NCI-H510A treated with DMSO at 0.1 percent for 48 hours (cell line): ENCODE results near the gene SMARCE1.
"Not testable (repeated sequence)": the region's sequence is repeated elsewhere in the genome, so short reads cannot be mapped to it uniquely, and the experiment has no call there.

Experiments used
- DNase-seq: peaks from one replicate; lab custom pipeline; 2025; lab: John Stamatoyannopoulos, UW

Gene SMARCE1

DNA sequence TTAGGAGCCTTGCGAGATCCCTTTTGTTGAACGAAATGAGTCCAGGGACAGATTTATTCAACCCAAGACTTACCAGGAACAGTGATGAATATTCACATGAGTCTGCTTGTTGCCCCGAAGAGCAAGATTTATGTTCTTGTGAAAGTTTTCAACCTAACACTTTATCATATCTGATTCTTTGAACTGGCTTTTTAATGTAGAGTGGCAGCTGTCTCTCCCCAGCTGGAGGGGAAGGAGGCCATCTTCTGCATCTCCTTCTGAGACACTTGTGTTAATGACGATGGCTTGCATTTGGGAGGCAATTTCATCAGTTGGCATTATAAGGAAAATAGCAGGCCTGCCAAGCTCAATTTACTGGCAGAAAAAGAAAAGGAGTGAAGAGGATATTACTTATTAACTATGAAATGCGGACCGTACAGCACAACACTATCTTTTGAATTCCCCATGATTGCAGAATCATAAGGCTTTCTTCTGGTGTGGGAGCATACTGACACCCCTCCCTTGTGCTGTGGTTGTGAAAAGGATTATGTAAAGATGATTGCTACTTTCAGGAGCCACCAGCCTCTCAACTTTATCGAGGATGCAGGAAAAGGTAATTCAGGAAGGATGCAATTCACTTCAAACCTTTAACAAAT is 35.7 kb downstream of the SMARCE1 start:
- no peak for DNase-seq

DNA sequence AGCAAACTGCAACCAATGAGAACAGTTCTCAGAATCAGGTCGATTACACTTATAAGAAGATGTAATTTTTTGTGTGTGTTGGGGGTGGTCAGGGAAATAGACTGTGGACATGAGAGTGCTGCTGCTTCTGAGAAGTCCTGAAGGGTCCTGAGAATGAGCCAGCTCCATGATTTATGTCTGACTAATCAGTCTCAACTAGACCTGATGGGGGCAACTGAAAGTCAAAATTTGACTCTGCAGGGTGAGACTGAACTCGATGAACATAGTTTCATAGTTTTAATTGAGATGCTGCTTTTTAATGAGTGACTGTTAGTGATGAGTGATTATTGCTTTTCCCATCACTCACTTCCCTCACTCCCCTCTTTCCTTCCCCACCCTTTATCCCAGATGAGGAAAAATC is 37.3 kb downstream of the SMARCE1 start:
- DNase-seq = no peak

DNA sequence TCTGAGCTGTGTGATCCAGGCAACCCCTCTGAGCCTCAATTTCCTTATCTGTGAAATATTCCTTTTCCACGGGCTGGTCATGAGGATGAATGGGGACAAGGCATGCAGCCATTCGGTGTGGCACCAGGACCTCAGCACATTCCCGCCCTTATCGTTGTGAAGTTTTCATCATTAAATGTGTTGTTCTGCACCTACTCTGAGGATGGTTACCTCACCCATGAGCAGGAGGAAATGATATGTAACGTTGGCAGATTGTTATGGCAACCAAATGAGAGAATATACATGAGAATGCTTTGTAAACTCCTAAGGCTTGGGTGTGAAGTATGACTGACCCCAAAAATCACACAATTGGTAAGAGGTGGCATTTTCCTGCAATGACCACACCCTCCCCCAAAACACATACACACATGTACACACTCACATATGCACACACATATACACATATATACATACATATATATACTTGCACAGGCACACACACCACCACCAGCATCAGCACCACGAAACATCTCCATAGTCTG is 39.5 kb downstream of the SMARCE1 start:
- DNase-seq = no peak

DNA sequence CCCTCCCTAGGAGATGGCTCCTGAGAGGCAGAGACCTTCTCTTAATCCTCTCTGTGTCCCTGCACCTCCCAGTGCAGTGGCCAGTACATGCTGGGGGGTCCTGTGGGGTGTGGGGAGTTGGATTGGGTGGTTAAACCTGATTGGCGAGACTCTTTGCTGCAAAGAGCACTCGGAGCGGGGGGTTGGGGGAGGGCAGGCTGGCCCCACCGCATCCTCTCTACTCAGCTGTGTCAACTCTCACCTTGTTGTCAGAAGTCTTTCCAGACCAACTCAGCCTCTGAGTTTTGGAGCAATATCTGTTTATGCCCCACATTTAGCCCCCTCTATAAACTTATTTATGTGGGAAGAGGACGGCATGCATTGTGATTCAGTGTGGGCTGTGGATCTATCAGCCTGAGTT is 40.0 kb downstream of the SMARCE1 start:
- no peak for DNase-seq

DNA sequence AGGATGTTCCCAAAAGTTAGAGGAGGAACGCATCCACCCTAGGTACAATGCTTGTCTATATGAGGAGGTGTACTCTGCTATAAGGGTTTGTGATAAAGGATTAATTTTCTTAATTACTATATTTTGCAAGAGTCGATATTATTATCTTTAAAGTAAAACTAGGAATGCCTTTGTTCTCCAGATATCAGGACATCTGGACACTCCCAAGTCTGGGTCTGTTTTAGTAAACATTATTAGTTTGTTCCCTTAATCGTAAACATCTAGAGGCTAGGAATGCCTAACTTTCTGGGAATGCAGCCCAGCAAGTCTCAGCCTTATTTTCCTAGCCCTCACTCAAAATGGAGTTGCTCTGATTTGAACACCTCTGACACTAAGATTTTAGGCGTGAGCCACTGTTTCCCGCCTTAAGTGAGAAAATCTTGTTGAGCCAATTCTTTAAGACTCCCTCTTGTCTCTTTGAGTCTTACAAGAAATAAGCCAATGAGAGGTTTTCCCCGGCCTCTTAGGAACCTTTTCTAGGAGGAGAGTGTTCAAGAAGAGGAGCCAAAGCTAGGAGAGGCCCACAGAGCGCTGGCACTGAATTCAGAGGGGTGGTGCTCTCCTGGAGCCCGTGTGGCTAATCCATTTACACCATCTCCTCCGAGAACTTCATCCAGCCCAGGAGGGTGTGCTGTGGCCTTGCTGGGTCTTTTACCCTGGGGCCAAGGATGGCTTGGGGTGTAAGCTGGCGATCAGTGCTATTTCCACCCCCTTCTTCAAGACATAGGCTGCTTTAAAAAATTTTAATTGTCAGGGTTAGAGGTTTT is 40.9 kb downstream of the SMARCE1 start:
- no peak for DNase-seq

DNA sequence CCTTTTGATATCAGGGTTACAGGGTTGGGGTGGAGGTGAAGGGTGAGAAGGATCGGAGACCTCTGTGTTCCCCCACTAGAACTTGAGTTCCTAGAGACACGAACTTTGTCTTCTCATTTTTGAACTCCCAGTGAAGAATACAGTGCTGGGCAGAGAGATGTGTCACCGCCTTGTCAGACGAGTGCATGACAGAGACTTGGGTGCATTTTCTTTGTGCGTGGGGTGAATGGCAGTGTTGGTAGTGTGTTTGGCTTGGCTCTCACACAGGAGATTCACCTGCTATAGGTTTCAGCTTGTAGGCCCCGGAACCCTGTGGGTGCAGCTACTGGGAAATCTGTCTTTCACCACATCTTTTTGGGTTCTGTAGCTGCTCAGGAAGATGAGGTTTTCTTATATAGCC is 42.3 kb downstream of the SMARCE1 start:
- no peak for DNase-seq

DNA sequence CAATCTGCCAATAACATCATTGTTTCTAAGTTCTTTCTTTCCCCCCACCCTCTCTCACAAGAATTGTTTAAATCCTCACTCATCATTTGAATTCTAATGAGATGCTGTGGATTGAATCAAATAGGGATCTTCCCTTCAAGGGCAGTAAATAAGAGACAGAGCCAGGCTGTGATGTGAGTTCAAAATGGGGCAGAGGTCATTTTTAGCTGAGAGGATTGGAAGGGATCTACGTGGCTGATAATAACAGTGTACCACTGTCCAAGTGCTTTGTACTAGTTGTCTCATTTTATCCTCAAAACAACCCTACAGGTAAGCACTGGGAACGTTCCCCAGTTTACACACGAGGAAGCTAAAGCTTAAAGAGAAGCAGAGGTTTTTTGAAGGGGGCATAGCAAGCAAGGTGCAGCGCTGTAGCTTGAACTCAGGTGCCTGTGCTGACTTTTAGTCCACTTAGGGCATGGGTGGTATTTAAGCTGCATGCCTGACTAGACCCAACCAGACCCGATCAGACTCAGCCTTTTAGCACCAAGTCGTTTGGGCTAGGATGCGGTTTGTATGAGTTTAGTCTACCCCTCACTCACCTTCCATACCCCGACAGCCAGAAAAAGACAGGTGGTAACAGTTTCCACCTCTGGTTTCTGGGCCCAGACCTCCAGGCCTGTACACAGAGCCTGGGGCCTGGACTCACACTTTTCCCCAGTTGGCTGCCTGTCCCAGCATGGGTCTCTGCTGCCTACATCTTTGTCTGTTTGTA is 43.1 kb downstream of the SMARCE1 start:
- DNase-seq = no peak

DNA sequence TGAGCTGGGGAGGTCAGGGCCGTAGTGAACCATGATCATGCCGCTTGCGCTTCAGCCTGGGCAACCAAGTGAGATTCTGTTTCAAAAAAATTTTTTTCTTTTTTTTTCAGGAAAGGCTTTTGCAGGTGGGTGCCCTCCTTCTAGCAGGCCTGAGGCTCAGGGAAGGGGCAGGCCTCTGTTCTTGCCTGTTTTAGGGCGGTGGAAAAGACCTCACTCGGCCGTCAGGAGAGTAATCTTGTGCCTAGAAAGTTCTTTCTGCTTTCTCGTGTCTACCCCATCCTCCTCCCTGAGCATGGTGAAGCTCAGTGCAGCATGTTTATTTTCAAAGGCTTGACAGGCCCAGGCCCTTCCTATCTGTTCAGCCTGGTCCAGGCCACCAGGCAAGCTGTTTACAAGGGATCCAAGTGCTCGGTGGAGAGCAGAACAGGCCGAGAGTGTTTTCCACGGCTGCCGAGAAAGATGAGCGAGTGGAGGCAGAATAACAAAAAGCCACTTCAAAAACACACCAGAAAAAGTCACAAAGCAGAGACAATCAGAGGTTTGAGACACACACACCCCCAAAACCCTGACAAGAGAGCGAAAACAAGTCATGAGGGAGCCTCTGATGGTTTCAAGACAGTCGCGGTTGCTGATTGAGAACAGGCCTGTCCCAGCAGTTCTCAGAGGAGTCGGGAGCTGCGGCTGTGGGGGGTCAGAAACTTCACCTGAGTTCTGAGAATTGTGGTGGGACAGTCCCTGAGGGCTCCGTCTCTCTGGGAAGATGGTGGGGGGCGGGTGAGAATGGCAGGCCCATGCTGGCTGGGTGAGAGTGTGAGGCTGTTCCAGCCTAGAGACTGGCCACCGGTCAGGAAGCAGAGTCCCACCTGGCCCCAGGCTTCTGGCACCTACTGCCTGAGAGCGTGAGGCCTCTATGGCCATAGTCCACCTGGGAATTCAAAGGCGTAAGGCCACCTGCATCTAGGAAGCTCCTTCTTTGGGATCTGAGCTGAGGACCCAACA is 44.9 kb downstream of the SMARCE1 start:
- DNase-seq = no peak

DNA sequence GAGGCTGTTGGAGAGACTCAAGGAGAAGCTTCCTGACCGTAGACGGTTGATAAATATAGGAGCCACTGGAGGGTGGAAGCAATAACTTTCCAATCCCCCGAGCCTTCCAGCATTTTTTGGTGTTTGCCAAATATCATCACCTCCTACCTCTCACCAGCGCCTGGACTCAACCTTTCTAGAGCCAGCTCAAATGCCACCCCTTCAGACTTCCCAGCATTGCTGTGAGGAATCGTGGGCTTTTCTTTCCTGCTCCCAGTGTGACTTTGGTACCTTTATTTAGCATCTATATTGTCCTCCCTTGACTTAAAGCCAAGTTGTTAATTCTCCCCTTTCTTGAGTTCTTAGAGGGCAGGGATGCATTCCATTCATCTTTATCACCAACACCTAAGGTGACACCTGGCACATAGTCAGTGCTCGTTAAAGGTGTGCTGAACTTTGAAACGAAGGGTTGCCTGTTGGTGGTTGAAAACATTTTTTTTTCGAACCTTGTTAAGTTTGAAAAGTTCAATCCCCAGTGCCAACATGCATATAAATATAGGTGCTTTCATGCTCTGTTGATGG is 47.1 kb downstream of the SMARCE1 start:
- DNase-seq = no peak

DNA sequence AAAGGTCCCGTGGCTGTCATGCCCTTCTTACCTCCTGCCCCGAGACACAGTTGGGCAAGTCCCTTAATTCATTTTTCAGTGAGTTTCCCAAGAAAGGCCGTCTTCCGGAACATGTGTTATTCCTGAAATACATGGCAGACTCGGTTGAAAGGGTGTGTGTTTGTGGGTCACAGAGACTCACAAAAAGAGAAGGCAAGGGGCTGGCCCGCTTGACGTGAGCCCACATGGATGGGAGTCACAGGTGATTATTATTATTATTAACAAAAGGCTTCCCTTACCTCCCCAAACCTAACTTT is 48.2 kb downstream of the SMARCE1 start:
- DNase-seq = no peak

DNA sequence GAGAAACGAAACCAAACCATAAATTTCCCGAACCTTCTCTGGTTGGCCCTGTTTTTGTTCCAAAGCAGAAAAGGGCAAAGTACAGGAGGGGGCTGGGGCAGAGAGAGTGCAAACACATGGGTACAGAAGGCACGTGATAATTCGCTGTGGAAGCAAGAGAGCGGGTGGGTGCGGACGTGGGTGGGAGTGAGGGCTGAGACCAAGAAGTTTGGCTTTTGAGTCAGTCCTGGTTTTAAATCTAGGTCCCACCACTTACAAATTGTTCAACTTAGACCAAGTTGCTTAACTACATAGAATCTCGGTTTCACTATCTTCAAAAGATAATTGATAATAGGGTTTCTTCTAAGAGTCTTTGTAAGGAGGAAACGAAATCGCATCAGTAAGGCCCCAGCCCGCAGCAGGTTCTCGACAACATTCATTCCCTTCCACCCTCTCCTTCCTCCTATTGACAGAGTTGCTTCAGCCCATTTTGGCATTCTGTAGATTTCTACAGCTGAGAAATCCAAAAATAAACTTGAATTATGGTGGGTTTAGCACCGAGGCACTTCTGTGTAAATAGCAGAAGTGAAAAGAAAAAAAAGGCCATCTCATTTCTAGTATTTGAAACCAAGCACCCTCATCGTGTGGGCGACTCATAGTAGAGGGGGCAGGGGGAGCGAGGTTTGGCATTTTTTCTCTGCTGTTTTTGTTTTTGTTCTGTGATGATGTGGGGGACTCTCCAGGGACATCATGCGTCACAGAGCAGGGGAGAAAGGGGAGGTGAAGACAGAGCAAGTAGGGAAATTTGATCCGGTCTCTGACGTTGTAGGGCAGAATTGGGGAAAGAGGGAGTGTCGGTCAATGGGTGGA is 48.8 kb downstream of the SMARCE1 start:
- no peak for DNase-seq

DNA sequence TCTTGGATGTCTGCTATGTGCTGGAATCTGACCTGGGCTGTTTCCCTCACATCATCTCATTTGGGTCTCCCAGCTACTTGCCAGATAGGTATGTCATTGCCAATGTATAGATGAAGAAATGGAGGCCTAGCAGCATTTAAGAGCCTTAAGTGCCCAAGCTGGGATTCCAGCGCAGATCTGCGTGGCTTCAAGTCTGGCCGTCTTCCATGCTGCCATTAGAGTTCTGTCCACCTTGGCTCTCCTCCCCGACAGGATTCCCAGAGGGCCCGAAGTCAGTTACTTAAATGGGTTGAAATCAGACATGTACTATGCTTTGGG is 49.4 kb downstream of the SMARCE1 start:
- no peak for DNase-seq

DNA sequence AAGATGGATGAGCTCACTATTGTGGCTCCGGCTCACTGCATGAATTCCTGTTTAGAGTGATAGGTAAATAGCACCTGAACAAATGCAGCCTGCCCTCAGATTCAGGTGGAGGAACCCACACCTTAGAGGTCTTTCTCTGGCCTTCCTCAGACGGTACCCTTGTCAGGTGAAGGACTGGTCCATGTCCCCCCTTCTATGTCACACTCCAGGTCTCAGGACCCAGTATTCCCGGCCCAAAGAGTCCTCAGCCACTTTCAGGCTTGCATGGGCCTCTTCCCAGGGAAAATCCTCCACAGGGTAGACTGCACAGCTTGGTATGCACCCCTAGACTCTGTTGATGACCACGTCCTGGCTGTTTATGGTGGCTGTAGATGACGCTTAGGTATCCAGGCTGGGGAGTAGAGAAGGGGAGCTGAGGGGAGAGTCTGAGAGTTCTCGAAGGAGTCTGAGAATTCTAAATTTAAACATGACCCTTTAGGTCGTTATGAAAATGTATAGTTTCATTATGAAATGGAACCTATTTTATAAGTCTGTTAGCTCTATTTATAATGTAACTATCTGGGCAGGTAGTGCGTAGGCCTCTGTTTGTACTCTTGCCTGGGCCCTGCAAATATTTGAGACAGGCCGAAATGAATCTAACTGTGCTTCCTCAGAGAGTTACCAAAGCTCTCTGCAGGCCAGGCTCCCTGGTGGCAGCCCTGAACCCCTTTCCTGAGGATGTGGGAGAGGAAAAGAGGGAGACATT is 49.9 kb downstream of the SMARCE1 start:
- no peak for DNase-seq

DNA sequence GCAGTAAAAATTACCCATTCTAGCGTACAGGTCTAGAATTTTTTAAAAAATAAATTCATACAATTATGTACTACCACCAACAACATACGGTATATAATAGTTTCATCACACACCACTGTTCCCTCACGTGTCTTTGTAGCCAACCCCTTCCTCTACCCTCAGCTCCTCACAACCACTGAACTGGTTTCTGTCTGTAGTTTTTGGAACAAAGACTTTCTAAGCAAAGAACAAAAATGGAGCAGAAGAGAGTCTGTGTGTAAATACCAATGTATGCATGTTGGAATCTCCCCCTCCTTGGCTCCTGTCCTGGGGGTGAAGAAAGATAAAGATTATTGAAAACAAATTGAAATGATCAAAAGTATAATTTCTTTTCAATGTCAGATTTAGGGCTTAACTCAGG is 50.5 kb downstream of the SMARCE1 start:
- no peak for DNase-seq

DNA sequence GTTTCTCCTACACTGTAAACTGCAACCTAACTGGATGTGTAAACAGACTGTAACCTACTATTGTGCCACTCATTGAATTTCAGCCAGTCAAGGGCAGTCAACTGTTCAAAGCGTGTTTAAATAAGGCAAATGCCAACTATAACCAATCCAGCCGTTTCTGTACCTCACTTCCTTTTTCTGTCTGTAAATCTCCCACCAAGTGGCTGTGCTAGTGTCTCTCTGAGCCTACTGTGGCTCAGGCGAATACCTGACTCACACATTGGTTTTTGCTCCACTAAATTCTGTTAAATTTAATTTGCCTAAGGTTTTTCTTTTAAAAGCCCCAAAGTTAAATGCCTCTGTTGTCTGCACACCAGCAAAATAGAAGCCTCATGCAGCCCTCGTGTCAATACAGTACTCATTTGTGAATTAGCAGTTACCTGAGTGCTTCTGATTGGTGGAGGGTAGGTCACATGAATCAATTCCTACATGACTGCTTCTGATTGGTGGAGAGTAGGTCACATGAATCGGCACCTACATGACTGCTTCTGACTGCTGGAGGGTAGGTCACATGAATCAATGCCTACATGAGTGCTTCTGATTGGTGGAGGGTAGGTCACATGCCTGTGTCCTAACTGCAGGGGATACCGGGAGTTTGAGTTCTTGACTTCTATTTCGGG is 51.2 kb downstream of the SMARCE1 start:
- peak; percentile 7 for DNase-seq

DNA sequence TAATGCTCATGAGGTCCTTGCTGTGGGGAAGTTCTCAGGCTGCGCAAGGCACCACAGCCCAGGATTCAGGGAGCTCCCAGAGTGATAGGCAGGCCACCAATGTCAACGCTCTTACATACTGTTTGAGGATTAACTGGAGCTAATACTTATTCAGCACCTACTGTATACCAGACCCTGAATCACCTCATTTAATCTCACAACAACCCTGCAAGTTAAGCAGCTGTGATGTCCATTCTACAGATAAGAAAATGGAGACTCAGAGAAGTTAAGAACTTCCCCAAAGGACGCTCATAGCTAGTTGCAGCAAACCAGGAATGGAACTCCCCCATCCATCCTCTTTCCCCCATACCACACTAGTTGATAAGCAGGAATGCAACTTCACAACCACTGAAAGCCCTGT is 56.9 kb downstream of the SMARCE1 start:
- no peak for DNase-seq

DNA sequence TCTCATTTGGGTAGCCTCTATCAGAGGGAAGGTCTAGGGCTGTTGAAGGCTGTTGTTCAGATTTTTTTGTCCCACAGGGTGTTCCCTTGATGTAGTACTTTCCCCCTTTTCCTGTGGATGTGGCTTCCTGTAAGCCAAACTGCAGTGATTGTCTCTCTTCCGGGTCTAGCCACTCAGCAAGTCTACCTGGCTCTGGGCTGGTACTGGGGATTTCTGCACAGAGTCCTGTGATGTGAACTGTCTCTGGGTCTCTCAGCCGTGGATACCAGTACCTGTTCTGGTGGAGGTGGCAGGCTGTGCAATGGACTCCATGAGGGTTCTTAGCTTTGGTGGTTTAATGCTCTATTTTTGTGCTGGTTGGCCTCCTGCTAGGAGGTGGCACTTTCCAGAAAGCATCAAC is 59.1 kb downstream of the SMARCE1 start:
- DNase-seq = no peak

DNA sequence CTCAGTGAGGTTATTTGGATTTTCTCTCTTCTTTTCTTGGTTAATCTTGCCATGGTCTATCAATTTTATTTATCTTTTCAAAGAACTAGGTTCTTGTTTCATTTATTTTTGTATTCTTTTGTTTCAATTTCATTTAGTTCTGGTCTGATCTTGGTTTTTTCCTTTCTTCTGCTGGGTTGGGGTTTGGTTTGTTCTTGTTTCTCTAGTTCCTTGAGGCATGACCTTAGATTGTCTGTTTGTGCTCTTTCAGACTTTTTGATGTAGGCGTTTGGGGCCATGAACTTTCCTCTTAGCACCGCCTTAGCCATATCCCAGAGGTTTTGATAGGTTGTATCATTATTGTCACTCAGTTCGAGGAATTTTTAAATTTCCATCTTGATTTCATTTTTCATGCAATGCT is 61.4 kb downstream of the SMARCE1 start:
- DNase-seq = not testable (repeated sequence)

DNA sequence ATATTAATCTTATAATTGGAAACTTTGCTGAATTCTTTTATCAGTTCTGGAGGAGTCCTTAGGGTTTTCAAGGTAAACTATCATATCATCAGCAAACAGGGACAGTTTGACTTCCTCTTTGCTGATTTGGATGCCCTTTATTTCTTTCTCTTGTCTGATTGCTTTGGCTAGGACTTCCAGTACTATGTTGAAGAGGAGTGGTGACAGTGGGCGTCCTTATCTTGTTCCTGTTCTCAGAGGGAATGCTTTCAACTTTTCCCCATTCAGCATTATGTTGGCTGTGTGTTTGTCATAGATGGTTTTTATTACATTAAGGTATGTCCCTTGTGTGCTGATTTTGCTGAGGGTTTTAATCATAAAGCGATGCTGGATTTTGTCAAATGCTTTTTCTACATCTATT is 62.7 kb downstream of the SMARCE1 start:
- DNase-seq = not testable (repeated sequence)
